ENCODE measurements around the gene SNX25. TPM values are rescaled to one million over a fixed set of nuclear protein-coding genes. Genes with fewer than 3 reads are reported as not detected.

Gene SNX25
- polyA plus RNA-seq, 1 experiment: 12.6 TPM

DNA sequence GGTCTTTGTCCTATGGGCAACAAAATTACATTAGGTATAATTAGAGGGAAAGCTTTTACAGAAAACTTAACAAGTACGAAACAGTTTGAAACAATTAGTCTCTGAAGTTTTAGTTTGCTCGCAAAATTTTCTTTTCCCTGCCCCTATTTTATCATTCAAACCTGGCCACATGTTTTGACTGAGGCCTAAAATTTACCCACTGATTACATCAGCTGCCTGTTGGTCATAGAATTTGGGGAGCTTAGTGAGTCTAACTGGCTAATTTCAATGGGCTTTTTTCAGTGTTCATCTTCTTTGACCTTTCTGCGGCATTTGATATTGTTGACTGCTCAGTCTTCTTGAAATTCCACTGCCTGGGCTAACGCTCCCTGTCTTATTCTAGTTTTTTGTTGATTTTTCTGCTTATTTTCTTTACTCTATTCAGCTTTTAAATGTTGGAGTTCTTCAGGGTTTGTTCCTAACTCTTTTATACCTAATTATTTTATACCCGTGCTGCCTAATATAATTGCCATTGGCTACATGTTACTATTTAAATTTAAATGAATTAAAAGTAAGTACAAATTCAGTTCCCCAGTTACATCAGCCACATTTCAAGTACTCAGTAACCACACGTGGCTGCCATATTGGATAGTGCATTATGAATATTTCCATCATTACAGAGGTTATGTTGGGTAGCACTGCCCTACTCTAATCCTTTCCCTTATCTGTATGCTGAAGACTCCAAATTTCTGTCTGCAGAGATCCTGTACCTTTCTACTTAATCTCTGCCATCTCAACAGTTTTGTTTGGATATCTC, 87.5 kb downstream of the SNX25 start:
- H3K27me3 ChIP-seq (ENCODE audit: control insufficient read depth, insufficient read depth, low read length): no peaks in the 10 kb centered on the region

DNA sequence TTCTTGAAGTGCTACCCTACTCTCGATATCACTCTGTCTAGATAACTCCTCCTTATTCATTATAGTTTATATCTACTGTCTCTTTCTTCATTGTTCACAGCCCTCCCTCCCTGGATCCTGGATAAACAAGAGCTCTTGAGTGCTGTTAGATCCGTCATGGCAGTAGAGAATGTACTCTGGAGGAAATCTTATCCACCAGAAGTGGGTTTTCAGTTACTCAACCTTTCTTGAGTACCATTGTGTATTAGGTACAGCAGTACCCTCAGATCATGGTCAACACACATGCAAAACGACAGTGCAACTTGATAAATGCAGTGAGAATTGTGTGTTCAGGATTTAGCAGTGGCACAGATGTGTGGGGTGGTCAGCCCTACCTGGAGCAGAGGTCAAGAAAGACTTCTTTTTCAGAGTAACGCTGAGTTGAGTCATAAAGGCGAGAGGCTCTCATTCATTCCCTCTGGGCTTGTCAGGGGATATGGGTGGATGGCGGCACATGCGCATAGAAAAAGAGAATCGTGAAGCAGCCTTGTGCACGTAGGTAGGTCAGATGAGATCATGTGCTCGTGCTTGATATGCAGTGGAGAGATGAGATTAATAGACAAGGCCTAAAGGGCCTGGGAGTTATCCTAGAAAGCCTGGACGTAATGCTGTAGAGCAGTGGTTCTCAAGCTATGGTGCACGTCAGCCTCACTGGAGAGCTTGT, 89.5 kb downstream of the SNX25 start:
- H3K4me3 ChIP-seq (ENCODE audit: low read depth, low read length): no peak overlapping the region
- no peaks in the 10 kb centered on the region for H3K9me3 ChIP-seq (ENCODE audit: control insufficient read depth, insufficient read depth, low read length)
- no peak for DNase-seq (ENCODE audit: low read depth, low spot score)
- ChIA-PET POLR2A (no interaction called here), CTCF (interaction anchor here (1.4 kb wide), 1 partner anchor 12 kb away, joined by 3 read pairs; no protein-coding TSS in a partner anchor)
- H3K27me3 ChIP-seq (ENCODE audit: control insufficient read depth, insufficient read depth, low read length): no peaks in the 10 kb centered on the region
- no peak overlapping the region for H3K27ac ChIP-seq (ENCODE audit: low read depth, low read length)
- TF ChIP-seq, protein P1, sequence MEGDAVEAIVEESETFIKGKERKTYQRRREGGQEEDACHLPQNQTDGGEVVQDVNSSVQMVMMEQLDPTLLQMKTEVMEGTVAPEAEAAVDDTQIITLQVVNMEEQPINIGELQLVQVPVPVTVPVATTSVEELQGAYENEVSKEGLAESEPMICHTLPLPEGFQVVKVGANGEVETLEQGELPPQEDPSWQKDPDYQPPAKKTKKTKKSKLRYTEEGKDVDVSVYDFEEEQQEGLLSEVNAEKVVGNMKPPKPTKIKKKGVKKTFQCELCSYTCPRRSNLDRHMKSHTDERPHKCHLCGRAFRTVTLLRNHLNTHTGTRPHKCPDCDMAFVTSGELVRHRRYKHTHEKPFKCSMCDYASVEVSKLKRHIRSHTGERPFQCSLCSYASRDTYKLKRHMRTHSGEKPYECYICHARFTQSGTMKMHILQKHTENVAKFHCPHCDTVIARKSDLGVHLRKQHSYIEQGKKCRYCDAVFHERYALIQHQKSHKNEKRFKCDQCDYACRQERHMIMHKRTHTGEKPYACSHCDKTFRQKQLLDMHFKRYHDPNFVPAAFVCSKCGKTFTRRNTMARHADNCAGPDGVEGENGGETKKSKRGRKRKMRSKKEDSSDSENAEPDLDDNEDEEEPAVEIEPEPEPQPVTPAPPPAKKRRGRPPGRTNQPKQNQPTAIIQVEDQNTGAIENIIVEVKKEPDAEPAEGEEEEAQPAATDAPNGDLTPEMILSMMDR (IDR thresholded peaks at IDR 0.05; ENCODE audit: low read depth, low read length): no peak

More for the DNA sequence above, 87.5 kb downstream of the SNX25 start:
- TF ChIP-seq, protein P1 (IDR thresholded peaks at IDR 0.05; ENCODE audit: low read depth, low read length): no peak
- DNase-seq (ENCODE audit: low read depth, low spot score): no peak
- Histone ChIP-seq H3K4me3 (ENCODE audit: low read depth, low read length) (no peak overlapping the region), H3K9me3 (ENCODE audit: control insufficient read depth, insufficient read depth, low read length) (no peaks in the 10 kb centered on the region), H3K27ac (ENCODE audit: low read depth, low read length) (no peak overlapping the region)
- ChIA-PET POLR2A (no interaction called here), CTCF (interaction anchor here (0.5 kb wide), 1 partner anchor 112 kb away, joined by 3 read pairs; no protein-coding TSS in a partner anchor)

DNA sequence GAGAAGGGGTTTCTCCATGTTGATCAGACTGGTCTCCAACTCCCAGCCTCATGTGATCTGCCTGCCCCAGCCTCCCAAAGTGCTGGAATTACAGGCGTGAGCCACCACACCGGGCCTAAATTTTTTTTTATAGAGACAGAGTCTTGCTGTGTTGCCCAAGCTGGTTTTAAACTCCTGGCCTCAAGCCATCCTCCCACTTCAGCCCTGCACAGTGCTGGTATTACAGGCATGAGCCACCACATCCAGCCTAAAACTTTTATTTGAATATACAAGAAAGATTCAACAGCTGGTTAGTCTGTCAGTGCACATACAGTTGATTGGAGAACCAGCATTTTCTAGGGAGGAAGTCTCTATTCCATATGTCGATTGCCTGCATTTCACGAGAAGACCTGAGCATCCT, 95.1 kb downstream of the SNX25 start:
- no peak overlapping the region for H3K27ac ChIP-seq (ENCODE audit: low read depth, low read length)
- H3K27me3 ChIP-seq (ENCODE audit: control insufficient read depth, insufficient read depth, low read length): no peaks in the 10 kb centered on the region
- POLR2A ChIA-PET: no interaction called here
- no peak for DNase-seq (ENCODE audit: low read depth, low spot score)
- CTCF ChIA-PET: no interaction called here
- TF ChIP-seq, protein P1 (IDR thresholded peaks at IDR 0.05; ENCODE audit: low read depth, low read length): no peak
- H3K4me3 ChIP-seq (ENCODE audit: low read depth, low read length): no peak overlapping the region
- no peaks in the 10 kb centered on the region for H3K9me3 ChIP-seq (ENCODE audit: control insufficient read depth, insufficient read depth, low read length)

DNA sequence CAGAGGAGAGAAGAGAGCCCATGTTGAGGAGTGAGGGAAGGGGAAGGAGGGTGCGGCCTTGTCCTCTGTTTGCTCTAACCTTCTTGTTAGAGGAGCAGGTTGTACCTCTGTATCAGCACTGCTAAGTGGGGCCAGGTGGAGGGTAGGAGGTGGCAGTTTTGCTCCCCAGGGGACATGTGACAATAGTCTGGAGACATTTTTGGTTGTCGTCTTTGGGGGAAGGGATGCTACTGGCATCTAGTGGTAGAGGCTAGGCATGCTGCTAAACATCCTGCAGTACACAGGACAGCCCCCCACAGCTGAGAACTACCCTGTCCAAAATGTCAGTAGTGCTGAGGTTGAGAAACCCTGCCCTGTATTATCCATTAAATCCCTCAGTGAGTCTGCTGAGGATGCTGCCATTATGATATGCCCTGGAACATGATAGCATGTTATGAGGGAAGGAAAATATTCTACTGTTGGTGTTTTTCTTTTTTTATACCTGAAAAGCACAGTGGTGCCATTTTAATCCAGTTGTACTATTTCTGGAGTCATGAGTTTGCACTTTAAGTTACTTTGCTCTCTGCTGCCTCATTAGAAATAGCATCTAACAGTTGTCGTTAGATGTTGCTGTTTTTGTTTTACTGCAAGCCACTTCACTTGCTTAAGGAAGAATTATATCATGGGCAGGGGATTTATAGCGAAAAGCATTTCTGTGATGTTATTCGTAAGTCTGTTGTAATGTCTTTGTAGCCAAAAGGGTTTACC, 95.7 kb downstream of the SNX25 start:
- POLR2A ChIA-PET: no interaction called here

More for the DNA sequence above, 95.7 kb downstream of the SNX25 start:
- TF ChIP-seq, protein P1 (IDR thresholded peaks at IDR 0.05; ENCODE audit: low read depth, low read length): peak; percentile 48
- CTCF ChIA-PET: no interaction called here
- H3K27ac ChIP-seq (ENCODE audit: low read depth, low read length): no peak overlapping the region
- no peak for DNase-seq (ENCODE audit: low read depth, low spot score)
- no peaks in the 10 kb centered on the region for H3K27me3 ChIP-seq (ENCODE audit: control insufficient read depth, insufficient read depth, low read length)
- H3K9me3 ChIP-seq (ENCODE audit: control insufficient read depth, insufficient read depth, low read length): no peaks in the 10 kb centered on the region
- H3K4me3 ChIP-seq (ENCODE audit: low read depth, low read length): no peak overlapping the region
